Cardiac fibroblast (primary cell): ENCODE results near the gene KY.

Experiments used
- DNase-seq, 2 donors: peaks; one replicate each; pipeline versions ENCODE4 v3.0.0 to v3.0.0-alpha.2; 2010; ENCODE audit warnings: low read depth in 2 of 2
- H3K4me3 ChIP-seq, 2 donors: replicated peaks in 1 of 2; 1 replicate in 1 of 2; 2 replicates in 1 of 2; pipeline ENCODE4 v1.5.1; 2011; ENCODE audit warnings: low read depth in 2 of 2, low read length in 2 of 2, mild to moderate bottlenecking in 2 of 2, moderate library complexity in 1 of 2
- CTCF ChIP-seq: IDR thresholded peaks from one replicate; pipeline ENCODE4 v1.5.1; 2011; ENCODE audit warnings: low read depth, mild to moderate bottlenecking, low read length, inconsistent platforms

Gene KY

GRCh38 chr3:134672571-134672970, 21.7 kb upstream of the KY start:
- DNase-seq = no peak
- no peak for TF ChIP-seq CTCF
- H3K4me3 ChIP-seq = no peak overlapping the region

DNA sequence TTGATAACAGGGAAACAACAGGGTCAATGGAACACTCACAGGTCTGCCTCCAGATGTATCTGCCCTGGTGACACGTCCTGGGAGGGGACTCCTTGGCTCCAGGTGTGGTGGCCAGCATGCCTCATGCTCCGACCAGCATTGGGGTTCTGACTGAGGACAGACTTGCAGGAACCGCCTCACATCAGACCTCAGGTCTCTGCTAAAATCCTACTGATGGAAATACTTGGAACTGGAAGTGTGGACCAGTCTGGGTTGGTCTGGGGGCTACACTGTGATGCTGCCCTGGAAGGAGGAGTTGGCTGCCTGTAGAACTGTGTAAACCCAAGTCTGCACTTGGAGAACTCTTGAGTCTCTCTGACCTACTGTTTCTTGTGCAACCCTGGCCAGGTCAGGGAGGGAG, 17.1 kb upstream of the KY start:
- H3K4me3 ChIP-seq = no peak overlapping the region
- DNase-seq = no peak
- no peak for TF ChIP-seq CTCF

DNA sequence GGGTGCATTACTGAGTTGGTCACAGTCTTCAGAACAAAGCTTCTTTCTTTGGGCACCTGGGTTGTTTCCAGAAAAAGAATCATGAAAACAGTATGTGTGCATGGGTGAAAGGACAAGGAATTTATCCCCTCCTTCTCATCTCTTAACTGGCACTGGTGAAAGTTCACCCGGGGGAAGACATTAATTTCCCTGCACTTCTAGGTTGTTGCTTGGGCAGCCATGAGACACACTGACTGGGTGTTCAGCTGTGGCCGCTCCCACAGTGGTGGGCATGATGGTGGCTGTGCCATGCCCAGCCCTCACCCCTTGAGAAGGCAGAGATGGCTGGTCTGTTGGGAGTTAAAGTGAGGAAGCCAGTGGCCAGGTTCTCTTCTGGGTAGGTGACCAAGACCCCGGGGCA, 16.6 kb upstream of the KY start:
- no peak for TF ChIP-seq CTCF
- no peak overlapping the region for H3K4me3 ChIP-seq
- no peak for DNase-seq

GRCh38 chr3:134666885-134667284, 16.1 kb upstream of the KY start:
- DNase-seq = no peak
- no peak for TF ChIP-seq CTCF
- no peak overlapping the region for H3K4me3 ChIP-seq

GRCh38 chr3:134666466-134666865, 15.6 kb upstream of the KY start:
- DNase-seq = peak; percentile 37 to 73
- no peak overlapping the region for H3K4me3 ChIP-seq
- no peak for TF ChIP-seq CTCF

DNA sequence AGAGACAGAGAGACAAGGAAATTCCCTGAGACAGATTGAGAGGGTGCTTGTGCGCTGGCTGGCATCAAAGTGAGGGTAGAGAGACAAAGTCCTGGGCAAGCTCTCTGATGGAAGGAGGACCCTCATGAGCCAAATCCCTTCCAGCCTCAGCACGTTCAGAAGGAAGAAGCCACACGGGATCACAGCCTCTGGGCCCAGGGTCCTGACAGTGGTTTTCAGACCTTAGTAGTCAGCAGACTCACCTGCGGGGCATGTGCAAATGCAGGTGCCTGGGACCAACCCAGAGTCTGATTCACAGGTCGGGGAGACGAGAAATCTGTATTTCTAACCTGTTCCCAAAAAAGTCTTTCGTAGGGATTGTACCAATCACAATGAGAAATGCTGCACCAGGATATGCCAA, 15.2 kb upstream of the KY start:
- no peak for TF ChIP-seq CTCF
- DNase-seq = no peak
- H3K4me3 ChIP-seq = no peak overlapping the region

GRCh38 chr3:134665243-134665642, 14.4 kb upstream of the KY start:
- H3K4me3 ChIP-seq = no peak overlapping the region
- TF ChIP-seq CTCF = no peak

More at GRCh38 chr3:134665243-134665642, 14.4 kb upstream of the KY start:
- no peak for DNase-seq
